K562 treated with DMSO at 1 percent for 24 hours (cell line): ENCODE results near the gene PVR. TPM values are rescaled to one million over a fixed set of nuclear protein-coding genes. Genes with fewer than 3 reads are reported as not detected.

Experiments
- total RNA-seq: library from RNA; unstranded; fragments of 300-600 nt; gene quantifications from 2 replicates; pipeline ENCODE4 v1.2.3, GENCODE V29; 2022; ENCODE audit warnings: low read depth; ENCODE audit not compliant: insufficient read depth

The PVR gene, protein sequence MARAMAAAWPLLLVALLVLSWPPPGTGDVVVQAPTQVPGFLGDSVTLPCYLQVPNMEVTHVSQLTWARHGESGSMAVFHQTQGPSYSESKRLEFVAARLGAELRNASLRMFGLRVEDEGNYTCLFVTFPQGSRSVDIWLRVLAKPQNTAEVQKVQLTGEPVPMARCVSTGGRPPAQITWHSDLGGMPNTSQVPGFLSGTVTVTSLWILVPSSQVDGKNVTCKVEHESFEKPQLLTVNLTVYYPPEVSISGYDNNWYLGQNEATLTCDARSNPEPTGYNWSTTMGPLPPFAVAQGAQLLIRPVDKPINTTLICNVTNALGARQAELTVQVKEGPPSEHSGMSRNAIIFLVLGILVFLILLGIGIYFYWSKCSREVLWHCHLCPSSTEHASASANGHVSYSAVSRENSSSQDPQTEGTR
- total RNA-seq: 15.8 and 17.1 TPM in 2 replicates

DNA sequence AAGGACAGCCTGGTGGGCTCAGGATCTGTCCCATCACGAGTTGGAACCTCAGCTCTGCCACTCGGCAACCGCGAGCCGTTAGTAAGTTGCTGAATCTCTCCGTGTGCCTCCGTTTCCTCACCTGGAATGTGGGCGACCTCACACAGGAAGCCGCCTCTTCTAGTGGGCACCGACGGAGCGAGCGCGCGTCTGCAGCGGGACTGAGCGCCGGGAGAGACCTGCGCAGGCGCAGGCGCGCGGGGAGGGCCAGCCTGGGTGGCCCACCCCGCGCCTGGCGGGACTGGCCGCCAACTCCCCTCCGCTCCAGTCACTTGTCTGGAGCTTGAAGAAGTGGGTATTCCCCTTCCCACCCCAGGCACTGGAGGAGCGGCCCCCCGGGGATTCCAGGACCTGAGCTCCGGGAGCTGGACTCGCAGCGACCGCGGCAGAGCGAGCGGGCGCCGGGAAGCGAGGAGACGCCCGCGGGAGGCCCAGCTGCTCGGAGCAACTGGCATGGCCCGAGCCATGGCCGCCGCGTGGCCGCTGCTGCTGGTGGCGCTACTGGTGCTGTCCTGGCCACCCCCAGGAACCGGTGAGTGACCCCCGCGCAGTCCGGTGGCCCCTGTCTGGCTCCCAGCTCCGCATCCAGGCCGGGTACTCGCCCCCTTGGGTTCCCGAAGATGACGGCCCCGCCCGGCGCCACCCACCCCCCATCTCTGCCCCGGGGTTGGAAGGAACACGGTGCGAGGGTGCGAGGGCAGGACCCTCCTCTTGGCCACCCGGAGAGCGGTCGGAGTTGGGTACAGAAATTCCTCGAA lies at the start of gene PVR:
TSS of gene PVR (plus strand) at position 306 of the 797 bp plus-strand sequence. CDS start at position 493, 187 bp downstream.

DNA sequence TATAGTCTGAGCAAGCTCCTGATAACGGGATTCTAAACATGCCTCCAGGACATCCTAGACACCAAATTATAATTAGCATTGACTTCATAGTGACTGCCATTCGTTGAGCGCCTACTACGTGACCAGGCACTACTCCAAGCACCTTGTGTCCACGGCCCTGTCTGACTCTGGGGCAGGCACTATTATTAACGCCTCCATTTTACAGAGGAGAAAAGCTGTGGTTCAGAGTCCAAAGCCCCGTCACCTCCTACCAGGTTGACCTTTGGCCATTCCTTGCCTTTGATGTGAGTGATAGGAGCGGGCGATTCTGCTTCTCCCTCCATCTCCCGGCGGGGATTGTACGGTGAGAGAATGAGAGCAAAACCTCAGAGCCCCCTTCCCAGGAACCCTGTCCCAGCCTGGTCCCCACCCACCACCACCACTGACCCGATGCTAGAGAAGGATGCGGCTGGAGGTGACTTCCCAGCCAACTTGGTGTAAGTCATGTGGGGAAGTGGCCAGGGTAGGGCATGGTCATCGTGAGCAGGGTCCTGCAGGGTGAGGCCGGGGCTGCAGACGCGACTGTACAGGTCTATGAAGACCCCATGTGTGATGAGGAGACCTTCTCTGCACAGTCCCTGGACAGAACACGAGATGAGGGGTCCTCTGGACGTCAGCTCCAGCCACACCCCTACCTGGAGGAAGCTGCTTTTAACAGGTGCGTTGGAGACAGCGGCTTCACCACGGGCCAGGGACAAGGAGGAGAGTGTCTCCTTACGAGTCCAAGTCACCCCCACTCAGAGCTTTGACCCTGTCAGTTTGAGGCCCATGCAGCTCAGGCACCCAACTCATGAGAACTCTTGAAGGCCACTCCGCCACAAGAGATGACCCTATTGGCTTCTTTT lies 30.2 kb upstream of the PVR start, which contains the start of gene IGSF23:
TSS of gene IGSF23 (plus strand) at position 269 of the 884 bp plus-strand sequence. CDS start at position 352, 83 bp downstream.

DNA sequence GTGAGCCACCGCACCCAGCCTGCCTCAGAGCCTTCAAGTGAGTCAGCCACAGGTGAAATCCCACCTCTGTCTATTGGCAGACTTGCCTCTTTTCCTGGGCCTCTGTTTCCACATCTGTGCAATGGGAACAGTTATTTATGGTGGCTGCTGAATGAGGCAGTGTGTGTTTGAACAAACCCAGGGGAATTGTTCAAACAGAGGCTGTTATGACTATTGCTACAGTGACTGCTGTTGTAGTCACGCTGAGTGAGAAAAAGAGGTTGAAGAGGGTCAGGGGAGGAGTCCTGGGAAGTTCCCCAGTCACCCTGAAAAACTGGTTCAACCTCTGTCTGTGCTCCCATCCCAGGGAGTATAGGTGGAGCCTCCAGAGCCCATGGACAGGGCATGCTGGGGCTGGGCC lies 27.7 kb downstream of the PVR start, which contains the start of gene CEACAM19:
TSS of gene CEACAM19 (plus strand) at position 83 of the 400 bp plus-strand sequence. CDS start 450 bp downstream, outside the sequence.

DNA sequence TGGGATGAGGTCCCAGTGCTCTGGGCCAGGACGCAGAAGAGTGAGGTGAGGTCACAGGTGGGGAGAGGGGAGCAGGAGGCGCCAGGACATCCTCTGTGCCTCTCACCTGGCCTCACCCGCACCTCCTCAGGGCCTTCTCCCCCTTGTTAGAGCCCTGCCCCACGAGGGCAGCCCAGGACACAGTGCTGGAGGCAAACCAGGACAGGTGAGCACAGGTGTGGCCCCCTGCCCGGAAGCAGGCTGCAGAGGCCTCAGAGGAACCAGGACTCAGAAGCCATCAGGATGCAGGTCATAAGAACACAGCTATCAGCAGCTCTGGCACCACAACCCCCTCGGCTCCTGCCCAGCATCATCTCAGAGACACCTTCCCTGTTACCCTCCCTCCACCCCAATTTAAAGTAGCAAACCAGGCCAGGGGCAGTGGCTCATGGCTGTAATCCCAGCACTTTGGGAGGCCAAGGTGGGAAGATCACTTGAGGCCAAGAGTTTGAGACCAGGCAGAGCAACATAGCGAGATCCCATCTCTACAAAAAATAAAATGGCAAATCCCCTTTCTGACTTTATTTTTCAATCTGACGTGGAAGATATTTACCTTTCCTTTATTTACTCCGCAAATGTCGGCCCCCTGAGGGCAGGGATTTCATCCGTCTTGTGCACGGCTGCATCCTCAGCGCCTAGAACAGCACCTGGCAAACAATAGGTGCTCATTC lies 54.9 kb downstream of the PVR start, which contains the start of gene CEACAM16:
TSS of gene CEACAM16 (plus strand) at position 660 of the 710 bp plus-strand sequence. CDS start 2,306 bp downstream, outside the sequence.

Other genes with a start within 250 kb of the PVR start
- 0.29 and 0.46 TPM in 2 replicates for gene ZNF285, start 242.3 kb upstream of the PVR start, total RNA-seq
- gene ZNF229, start 195.4 kb upstream of the PVR start, total RNA-seq: 1.00 and 2.3 TPM in 2 replicates
- 3.0 and 5.6 TPM in 2 replicates for gene ZNF180, start 143.4 kb upstream of the PVR start, total RNA-seq
- gene CEACAM20, start 114.2 kb upstream of the PVR start, total RNA-seq: not detected in 2 replicates
- gene IGSF23, start 30.3 kb upstream of the PVR start, total RNA-seq: not detected in 2 replicates
- gene CEACAM19, start 27.6 kb downstream of the PVR start, total RNA-seq: 2.1 TPM in 2 replicates
- gene CEACAM16, start 55.2 kb downstream of the PVR start, total RNA-seq: not detected in 2 replicates
- gene BCL3, start 104.8 kb downstream of the PVR start, total RNA-seq: 39.7 and 42.3 TPM in 2 replicates
- not detected in 2 replicates for gene CBLC, start 134.0 kb downstream of the PVR start, total RNA-seq
- gene BCAM, start 165.2 kb downstream of the PVR start, total RNA-seq: 7.7 and 8.2 TPM in 2 replicates
- 136 and 143 TPM in 2 replicates for gene NECTIN2, start 202.4 kb downstream of the PVR start, total RNA-seq
- 105 and 129 TPM in 2 replicates for gene TOMM40, start 247.3 kb downstream of the PVR start, total RNA-seq